Mucosa of descending colon (tissue), 3 donors: ENCODE measurements around the gene SRSF2. TPM values are rescaled to one million over a fixed set of nuclear protein-coding genes. Genes with fewer than 3 reads are reported as not detected.
"Not testable (repeated sequence)": the region's sequence is repeated elsewhere in the genome, so short reads cannot be mapped to it uniquely, and the experiment has no call there.

Source experiments
- ATAC-seq: fragments of 200-7000 bp; cut with Tn5 transposase; one replicate; pipeline ENCODE4 v1.9.1; 2020; ENCODE audit warnings: mild to moderate bottlenecking, moderate library complexity
- DNase-seq, 3 donors: peaks; one replicate each; pipeline ENCODE4 v3.0.0-alpha.2; 2020
- H3K36me3 ChIP-seq: fragments of 200-600 bp; one replicate; pipeline ENCODE4 v1.8.0; 2021; ENCODE audit warnings: low read depth, mild to moderate bottlenecking
- H3K4me1 ChIP-seq: fragments of 200-600 bp; one replicate; pipeline ENCODE4 v1.8.0; 2021; ENCODE audit warnings: low read depth, mild to moderate bottlenecking
- H3K4me3 ChIP-seq: fragments of 200-600 bp; one replicate; pipeline ENCODE4 v1.8.0; 2021; ENCODE audit warnings: mild to moderate bottlenecking
- H3K9me3 ChIP-seq: fragments of 200-600 bp; one replicate; pipeline ENCODE4 v1.8.0; 2021; ENCODE audit warnings: mild to moderate bottlenecking
- intact Hi-C, 2 donors: fragments of 100-400 bp; cut with DNase I in 1 of 2; cut with micrococcal nuclease in 1 of 2; formaldehyde crosslinking; loops; one replicate each; pipeline versions ENCODE4 v1.11.0 to v1.11.1; 2022; cut with DNase I, micrococcal nuclease
- total RNA-seq, 3 donors: library from RNA; stranded (reverse); fragmentation: NEBNext Ultra II Directional in 2 of 3; extraction: Animal tissue kit (Norgen Biotek cat#: 25700) in 2 of 3; gene quantifications; one replicate each; pipeline versions ENCODE4 v1.2.1 to v1.2.4, GENCODE V29; 2021 to 2023
- TF ChIP-seq, protein P1 (sequence below): fragments of 200-600 bp; IDR thresholded peaks from one replicate; pipeline ENCODE4 v1.8.0; 2022; ENCODE audit warnings: antibody characterized with exemption, mild to moderate bottlenecking
- donor health status: DM: no; HTN: no; CAD: no; lungs with moderate emphysema.
- donor health status: DM: no; HTN: no; CAD: no.
- donor health status: DM: no; HTN: yes; CAD: no.

Gene SRSF2
- total RNA-seq, 3 donors from 2014 or later: 130 to 166 (median 134) TPM

DNA sequence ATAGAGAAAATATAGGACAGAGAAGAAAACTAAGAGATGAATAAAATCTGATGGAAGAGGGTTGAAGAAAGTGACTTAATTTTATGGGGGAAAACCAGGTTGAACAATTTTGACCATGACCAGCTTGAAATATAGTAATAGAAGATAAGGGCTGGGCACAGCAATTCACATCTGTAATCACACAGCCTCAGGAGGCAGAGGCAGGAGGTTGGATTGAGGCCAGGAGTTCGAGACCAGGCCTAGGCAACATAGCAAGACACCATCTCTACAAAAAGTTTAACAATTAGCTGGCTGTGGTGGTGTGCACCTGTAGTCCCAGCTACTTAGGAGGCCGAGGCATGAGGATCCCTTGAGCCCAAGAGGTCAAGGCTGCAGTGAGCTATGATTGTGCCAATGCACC, 35.1 kb downstream of the SRSF2 start:
- no peaks in the 10 kb centered on the region for H3K36me3 ChIP-seq
- H3K9me3 ChIP-seq: no peaks in the 10 kb centered on the region
- no peak overlapping the region for H3K4me3 ChIP-seq
- ATAC-seq (no peak), DNase-seq (peak in 1 of 3 donors; percentile 1)
- TF ChIP-seq, protein P1, sequence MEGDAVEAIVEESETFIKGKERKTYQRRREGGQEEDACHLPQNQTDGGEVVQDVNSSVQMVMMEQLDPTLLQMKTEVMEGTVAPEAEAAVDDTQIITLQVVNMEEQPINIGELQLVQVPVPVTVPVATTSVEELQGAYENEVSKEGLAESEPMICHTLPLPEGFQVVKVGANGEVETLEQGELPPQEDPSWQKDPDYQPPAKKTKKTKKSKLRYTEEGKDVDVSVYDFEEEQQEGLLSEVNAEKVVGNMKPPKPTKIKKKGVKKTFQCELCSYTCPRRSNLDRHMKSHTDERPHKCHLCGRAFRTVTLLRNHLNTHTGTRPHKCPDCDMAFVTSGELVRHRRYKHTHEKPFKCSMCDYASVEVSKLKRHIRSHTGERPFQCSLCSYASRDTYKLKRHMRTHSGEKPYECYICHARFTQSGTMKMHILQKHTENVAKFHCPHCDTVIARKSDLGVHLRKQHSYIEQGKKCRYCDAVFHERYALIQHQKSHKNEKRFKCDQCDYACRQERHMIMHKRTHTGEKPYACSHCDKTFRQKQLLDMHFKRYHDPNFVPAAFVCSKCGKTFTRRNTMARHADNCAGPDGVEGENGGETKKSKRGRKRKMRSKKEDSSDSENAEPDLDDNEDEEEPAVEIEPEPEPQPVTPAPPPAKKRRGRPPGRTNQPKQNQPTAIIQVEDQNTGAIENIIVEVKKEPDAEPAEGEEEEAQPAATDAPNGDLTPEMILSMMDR: no peak
- no peaks in the 10 kb centered on the region for H3K4me1 ChIP-seq
- intact Hi-C loops: no loop called here

DNA sequence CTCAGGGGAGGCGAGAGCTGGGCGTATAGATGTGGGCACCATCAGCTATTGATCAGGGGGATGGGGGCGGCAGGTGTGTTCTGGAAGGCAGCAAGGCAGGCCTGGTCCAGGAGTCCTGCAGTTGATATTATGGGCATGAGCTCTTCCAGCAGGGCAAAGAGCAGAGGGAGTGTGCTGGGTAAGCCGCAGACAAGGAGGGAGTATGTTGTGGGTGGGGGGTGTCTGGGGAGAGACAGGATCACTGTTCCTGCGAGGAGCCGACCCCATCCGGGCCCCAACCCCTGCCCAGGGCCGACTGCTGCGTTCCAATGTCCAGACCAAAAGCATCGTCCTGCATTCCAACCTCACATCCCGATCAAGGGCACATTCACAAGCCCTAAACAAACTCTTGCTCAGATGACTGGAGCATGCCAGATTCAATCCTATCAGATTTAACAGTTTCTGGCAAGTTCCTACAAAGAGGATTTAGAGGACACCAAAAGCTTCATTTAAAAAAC, 35.6 kb downstream of the SRSF2 start:
- Histone ChIP-seq H3K36me3 (no peaks in the 10 kb centered on the region), H3K4me3 (no peak overlapping the region), H3K9me3 (no peaks in the 10 kb centered on the region), H3K4me1 (no peaks in the 10 kb centered on the region)
- ATAC-seq: no peak
- TF ChIP-seq, protein P1: no peak
- DNase-seq: peak in 1 of 3 donors; percentile 36
- intact Hi-C loops: no loop called here

GRCh38 chr17:76700617-76701470, 36.3 kb downstream of the SRSF2 start:
- peak; percentile 67 for ATAC-seq
- intact Hi-C loops: no loop called here
- TF ChIP-seq, protein P1: no peak
- Histone ChIP-seq H3K9me3 (no peaks in the 10 kb centered on the region), H3K4me3 (no peak overlapping the region), H3K36me3 (no peaks in the 10 kb centered on the region), H3K4me1 (no peaks in the 10 kb centered on the region)
- DNase-seq: peak in 1 of 3 donors; percentile 59

- Histone ChIP-seq H3K4me1 (no peaks in the 10 kb centered on the region), H3K36me3 (no peaks in the 10 kb centered on the region), H3K9me3 (no peaks in the 10 kb centered on the region), H3K4me3 (no peak overlapping the region)
- no peak for ATAC-seq
- TF ChIP-seq, protein P1: no peak
- intact Hi-C loops: no loop called here
- DNase-seq: no peak
Measured at GRCh38 chr17:76700270-76700616, 36.9 kb downstream of the SRSF2 start.

- DNase-seq: peak in 1 of 3 donors; percentile 2
- H3K36me3 ChIP-seq, H3K4me1 ChIP-seq, intact Hi-C loops, H3K9me3 ChIP-seq, ATAC-seq, H3K4me3 ChIP-seq: not testable (repeated sequence)
Measured at GRCh38 chr17:76698466-76698977, 38.6 kb downstream of the SRSF2 start.

DNA sequence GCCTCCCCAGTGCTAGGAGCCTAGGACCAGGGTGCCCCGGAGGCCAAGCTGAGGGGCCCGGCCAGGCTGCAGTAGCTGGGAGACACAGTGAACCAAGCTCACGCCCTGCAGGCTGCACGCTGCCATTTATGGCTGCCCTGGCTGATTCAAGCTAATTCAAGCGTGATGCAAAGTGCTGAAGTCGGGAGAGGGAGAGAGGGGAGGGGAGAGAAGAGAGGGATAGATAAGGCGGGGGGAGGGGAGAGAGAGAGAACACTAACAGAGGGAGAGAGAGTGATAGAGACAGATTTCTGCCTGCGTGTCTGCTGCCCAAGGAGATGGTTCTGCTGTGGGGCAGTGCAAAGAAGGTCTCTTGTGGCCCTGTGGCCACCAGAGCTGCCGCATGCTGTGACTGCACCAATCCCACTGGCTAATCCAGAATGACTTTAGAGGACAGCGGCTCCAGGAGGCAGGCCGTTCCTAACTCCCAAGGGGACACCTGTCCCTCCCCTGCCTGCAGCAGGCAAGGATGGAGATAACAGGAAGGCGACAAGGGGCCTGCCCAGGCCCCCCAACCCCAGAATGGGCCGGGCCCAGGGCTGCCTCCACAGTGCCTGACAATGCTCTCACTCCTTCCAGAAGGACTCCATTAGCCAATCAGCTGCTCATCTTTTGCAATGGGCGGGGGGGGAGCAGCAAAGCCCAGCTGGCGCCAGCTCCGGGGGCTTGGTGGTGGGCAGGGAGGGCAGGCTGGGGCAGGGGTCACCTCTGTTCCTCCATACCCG, 39.2 kb downstream of the SRSF2 start:
- H3K4me3 ChIP-seq: no peak overlapping the region
- intact Hi-C loops: no loop called here

More for the DNA sequence above, 39.2 kb downstream of the SRSF2 start:
- ATAC-seq: no peak
- no peaks in the 10 kb centered on the region for H3K4me1 ChIP-seq
- no peaks in the 10 kb centered on the region for H3K36me3 ChIP-seq
- TF ChIP-seq, protein P1: no peak
- DNase-seq: no peak
- no peaks in the 10 kb centered on the region for H3K9me3 ChIP-seq
